Body of pancreas (tissue), 4 donors: ENCODE data around the gene C1QTNF8.

Source experiments
- CTCF ChIP-seq, 7 experiments: fragments of 450-650 bp in 4 of 7; fragments of 200-600 bp in 3 of 7; sonication (generic) in 3 of 7; IDR thresholded peaks; one replicate each; pipeline ENCODE4 v1.5.1; 2016 to 2019; ENCODE audit warnings: antibody characterized with exemption in 7 of 7
- POLR2A ChIP-seq, 3 donors: fragments of 450-650 bp; IDR thresholded peaks; one replicate each; pipeline ENCODE4 v1.6.1; 2016; ENCODE audit warnings: antibody characterized with exemption in 3 of 3, mild to moderate bottlenecking in 2 of 3

- no peak for TF ChIP-seq CTCF (IDR thresholded peaks at IDR 0.05)
- no peak for TF ChIP-seq POLR2A (IDR thresholded peaks at IDR 0.05)
Observed at GRCh38 chr16:1124795-1125194, 28.8 kb upstream of the C1QTNF8 start.
